Fibroblast of pulmonary artery (primary cell): ENCODE measurements around the gene JPH2.

ENCODE experiments used
- DNase-seq: peaks from one replicate; pipeline ENCODE4 v3.0.0-alpha.2; 2010; ENCODE audit warnings: low read depth
- H3K4me3 ChIP-seq: replicated peaks from 2 replicates; pipeline ENCODE4 v1.5.1; 2011; ENCODE audit warnings: low read depth, mild to moderate bottlenecking, control low read depth, low read length, moderate library complexity
- TF ChIP-seq, protein P1 (sequence below): IDR thresholded peaks from 2 replicates; pipeline ENCODE4 v1.5.1; 2011; ENCODE audit warnings: mild to moderate bottlenecking, control low read depth, low read length, inconsistent platforms; ENCODE audit errors: missing control alignments

Gene JPH2

DNA sequence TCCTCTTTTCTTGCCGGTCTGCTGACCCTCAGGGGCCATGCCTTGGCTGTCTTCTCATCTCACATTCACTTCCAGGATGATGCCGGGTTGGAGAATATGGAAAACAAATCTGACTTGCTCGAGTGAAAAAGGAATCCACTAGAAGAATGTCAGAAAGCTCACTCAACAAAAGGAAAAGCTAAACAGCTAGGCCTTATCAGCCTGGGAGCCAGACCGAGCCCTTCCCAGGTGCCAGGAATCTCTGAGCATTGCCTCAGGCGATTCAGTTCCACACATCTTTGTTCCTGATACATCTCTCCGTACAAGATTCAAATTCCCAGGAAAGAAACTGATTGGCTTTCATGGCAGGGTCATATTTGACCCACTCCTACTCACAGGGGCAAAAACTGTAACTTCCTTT lies 32.8 kb upstream of the JPH2 start:
- no peak overlapping the region for H3K4me3 ChIP-seq
- TF ChIP-seq, protein P1, sequence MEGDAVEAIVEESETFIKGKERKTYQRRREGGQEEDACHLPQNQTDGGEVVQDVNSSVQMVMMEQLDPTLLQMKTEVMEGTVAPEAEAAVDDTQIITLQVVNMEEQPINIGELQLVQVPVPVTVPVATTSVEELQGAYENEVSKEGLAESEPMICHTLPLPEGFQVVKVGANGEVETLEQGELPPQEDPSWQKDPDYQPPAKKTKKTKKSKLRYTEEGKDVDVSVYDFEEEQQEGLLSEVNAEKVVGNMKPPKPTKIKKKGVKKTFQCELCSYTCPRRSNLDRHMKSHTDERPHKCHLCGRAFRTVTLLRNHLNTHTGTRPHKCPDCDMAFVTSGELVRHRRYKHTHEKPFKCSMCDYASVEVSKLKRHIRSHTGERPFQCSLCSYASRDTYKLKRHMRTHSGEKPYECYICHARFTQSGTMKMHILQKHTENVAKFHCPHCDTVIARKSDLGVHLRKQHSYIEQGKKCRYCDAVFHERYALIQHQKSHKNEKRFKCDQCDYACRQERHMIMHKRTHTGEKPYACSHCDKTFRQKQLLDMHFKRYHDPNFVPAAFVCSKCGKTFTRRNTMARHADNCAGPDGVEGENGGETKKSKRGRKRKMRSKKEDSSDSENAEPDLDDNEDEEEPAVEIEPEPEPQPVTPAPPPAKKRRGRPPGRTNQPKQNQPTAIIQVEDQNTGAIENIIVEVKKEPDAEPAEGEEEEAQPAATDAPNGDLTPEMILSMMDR: no peak

DNA sequence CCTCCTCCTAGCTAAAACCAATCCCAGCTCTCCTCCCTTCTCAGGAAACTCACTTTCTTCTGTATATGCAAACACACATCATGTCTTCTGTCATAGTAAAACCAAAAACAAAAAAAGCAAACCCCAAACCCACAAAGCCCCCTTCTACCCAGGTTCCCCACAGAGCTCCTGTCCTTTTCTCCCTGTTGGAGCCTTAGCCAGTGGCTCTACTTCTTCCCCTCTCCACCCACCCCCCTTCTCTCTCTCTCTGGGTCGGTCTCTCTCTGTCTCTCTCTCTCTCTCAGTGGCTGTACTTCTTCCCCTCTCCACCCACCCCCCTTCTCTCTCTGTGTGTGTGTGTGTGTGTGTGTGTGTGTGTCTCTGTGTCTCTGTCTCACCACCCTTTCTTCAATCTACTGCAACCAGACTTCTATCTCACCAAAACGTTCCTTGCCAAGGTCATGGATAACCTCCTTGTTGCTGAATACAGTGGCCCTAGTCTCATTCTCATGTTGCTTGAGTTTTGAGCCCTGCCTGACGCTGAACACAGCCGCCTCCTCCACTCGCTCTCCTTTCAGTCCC lies 32.3 kb upstream of the JPH2 start:
- DNase-seq: no peak
- no peak overlapping the region for H3K4me3 ChIP-seq
- TF ChIP-seq, protein P1: no peak

More for the DNA sequence above, 32.8 kb upstream of the JPH2 start:
- DNase-seq: no peak

DNA sequence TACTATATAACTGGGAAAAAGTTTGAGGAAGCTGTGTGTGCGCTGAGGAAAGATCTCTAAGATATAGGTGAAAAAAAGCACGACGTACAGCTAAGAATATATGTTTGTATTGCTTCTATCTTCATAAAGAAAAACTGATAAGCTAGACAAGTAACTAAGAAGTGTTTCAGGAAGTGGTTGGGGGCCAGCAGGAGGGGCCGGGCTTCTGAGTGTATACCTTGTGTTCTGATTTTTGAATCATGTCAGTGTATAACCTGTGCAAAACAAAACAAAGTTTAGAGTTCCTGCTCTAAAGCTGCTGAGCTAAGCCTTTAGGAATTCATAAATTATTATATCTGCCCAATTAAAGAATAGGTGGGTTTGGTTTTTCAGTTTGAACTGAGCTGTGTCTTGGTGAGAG lies 31.5 kb upstream of the JPH2 start:
- H3K4me3 ChIP-seq: no peak overlapping the region
- TF ChIP-seq, protein P1: no peak
- no peak for DNase-seq

DNA sequence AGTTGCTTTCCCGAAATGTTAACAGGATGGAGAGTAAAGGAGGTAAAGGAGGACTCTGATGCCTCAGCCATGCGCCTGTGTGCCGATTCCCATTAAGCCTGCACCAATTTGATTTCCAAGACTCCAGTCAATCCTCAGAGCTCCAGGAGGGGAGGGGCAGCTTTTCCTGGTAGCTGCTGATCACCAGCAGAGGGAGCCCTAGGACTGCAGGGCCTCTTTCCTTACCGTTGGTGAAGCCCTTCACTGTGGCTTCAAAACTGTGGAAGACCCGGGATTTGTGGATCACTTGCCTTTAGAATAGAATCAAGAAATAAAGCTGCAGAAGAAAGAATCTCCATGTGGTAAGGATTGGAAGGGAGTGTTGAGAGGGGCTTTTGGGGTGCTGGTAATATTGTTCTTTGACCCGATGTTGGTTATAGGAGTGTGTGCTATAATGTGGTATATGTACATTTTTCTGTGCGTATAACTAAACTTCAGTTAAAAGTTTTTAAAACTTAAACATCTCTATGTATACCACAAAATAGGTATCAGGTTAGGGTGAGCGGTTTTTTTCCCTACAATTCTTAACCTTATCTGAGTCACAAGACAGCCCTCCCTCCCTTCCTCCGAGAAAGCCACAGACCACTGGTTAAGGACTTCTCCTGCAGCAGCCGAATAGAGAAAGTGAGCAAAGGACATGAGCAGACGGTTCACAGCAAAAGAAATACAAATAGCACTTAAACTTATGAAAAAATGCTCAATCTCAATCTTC lies 30.5 kb upstream of the JPH2 start:
- DNase-seq: peak; percentile 80
- TF ChIP-seq, protein P1: peak; percentile 100
- no peak overlapping the region for H3K4me3 ChIP-seq

DNA sequence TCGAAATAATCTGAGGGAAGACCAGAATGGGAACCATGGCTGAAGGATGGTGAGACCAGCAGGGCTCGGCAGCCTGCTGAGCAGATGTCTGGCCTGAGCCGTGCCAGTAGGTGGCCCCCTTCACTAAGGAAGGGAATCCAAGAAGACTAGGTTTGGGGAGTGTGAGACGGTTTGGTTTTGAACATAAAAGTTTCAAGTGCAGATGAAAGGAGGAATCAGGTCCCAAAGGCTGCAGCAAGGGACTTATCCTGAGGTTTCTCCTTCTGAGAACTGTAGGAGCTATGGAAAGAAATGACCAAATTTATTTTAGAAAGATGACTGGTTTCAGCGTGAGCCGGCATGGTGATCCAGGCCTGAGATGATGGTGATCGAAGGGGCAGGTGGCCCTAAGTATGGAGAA lies 28.1 kb upstream of the JPH2 start:
- peak; percentile 79 for DNase-seq
- TF ChIP-seq, protein P1: peak; percentile 92
- no peak overlapping the region for H3K4me3 ChIP-seq

DNA sequence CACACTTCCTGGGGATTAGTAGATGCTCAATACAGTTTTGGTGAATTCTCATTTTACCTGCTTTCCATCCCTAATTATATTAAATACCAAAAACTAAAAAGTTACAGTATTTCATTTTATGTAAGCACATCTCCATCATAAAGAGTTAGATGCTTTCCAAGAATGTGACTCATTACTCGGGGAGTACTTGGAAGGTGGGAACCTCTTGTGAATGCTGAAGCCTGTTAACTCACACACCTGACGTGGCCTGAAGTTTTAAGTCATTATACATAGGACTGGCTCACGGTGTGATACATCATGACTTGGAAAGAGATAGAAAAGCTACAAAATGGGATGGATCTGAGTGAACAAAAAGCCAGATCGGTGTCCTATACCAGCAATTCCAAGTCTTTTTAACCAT lies 25.8 kb upstream of the JPH2 start:
- no peak for DNase-seq
- TF ChIP-seq, protein P1: no peak
- no peak overlapping the region for H3K4me3 ChIP-seq
